ENCODE data around the gene AP2A2. TPM values are rescaled to one million over a fixed set of nuclear protein-coding genes. Genes with fewer than 3 reads are reported as not detected.

The AP2A2 gene
- total RNA-seq, 1 donor from 2014 or later: 9.5 TPM

DNA sequence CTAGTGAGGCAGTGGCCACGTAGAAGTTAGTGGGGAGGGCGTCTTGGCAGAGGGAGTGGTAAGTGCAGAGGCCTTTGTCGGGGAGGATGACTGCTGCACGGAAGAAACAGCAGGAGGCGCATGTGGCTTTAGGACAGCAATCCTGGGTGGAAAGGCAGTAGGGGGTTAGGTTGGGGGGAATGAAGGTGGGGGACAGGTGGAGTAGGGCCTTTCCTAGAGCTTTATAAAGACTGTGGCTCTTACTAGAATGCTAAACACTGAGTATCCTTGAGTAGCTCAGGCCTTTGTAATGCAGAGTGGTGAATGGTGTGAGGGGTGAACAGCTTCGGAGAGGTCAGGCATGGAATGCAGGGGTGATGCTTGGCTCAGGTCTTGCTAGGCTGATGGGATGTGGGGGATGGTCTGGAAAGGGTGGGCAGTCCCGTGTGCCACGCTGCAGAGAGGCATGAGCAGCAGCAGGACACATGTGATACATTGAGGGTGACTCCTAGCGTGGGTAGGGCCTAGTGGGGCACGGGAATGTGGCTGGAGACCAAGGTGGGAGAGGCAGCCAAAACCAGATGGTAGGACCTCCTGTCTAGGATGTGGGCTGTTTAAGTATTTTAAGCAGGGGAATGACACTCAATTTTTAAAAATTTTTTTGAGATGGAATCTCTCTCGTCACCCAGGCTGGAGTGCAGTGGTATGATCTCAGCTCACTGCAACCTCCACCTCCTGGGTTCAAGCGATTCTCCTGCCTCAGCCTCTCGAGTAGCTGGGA is 19.2 kb downstream of the AP2A2 start:
- FAIRE-seq (no peak), DNase-seq (ENCODE audit: low read depth) (no peak)
- Histone ChIP-seq H3K36me3 (ENCODE audit: control insufficient read depth, insufficient read depth, low read length) (peaks cover 6% of the 10 kb centered on the region), H3K4me3 (ENCODE audit: low read depth, low read length) (no peak overlapping the region), H3K27me3 (ENCODE audit: control insufficient read depth, insufficient read depth, low read length) (no peaks in the 10 kb centered on the region)
- TF ChIP-seq, protein P1, sequence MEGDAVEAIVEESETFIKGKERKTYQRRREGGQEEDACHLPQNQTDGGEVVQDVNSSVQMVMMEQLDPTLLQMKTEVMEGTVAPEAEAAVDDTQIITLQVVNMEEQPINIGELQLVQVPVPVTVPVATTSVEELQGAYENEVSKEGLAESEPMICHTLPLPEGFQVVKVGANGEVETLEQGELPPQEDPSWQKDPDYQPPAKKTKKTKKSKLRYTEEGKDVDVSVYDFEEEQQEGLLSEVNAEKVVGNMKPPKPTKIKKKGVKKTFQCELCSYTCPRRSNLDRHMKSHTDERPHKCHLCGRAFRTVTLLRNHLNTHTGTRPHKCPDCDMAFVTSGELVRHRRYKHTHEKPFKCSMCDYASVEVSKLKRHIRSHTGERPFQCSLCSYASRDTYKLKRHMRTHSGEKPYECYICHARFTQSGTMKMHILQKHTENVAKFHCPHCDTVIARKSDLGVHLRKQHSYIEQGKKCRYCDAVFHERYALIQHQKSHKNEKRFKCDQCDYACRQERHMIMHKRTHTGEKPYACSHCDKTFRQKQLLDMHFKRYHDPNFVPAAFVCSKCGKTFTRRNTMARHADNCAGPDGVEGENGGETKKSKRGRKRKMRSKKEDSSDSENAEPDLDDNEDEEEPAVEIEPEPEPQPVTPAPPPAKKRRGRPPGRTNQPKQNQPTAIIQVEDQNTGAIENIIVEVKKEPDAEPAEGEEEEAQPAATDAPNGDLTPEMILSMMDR (IDR thresholded peaks at IDR 0.05; ENCODE audit: insufficient read depth, low read length, severe bottlenecking): no peak

- TF ChIP-seq, protein P1 (IDR thresholded peaks at IDR 0.05; ENCODE audit: insufficient read depth, low read length, severe bottlenecking): no peak
- no peak for FAIRE-seq
Measured at GRCh38 chr11:945986-946385, 20.3 kb downstream of the AP2A2 start.

GRCh38 chr11:947744-948143 is 22.1 kb downstream of the AP2A2 start:
- TF ChIP-seq, protein P1 (IDR thresholded peaks at IDR 0.05; ENCODE audit: insufficient read depth, low read length, severe bottlenecking): no peak
- Histone ChIP-seq H3K4me3 (ENCODE audit: low read depth, low read length) (no peak overlapping the region), H3K27me3 (ENCODE audit: control insufficient read depth, insufficient read depth, low read length) (no peaks in the 10 kb centered on the region), H3K36me3 (ENCODE audit: control insufficient read depth, insufficient read depth, low read length) (peaks cover 6% of the 10 kb centered on the region)
- no peak for DNase-seq (ENCODE audit: low read depth)
- no peak for FAIRE-seq

More at GRCh38 chr11:945986-946385, 20.3 kb downstream of the AP2A2 start:
- no peak for DNase-seq (ENCODE audit: low read depth)
- H3K36me3 ChIP-seq (ENCODE audit: control insufficient read depth, insufficient read depth, low read length): peaks cover 6% of the 10 kb centered on the region
- H3K4me3 ChIP-seq (ENCODE audit: low read depth, low read length): no peak overlapping the region
- no peaks in the 10 kb centered on the region for H3K27me3 ChIP-seq (ENCODE audit: control insufficient read depth, insufficient read depth, low read length)

GRCh38 chr11:951507-951906 is 25.8 kb downstream of the AP2A2 start:
- FAIRE-seq: no peak
- TF ChIP-seq, protein P1 (IDR thresholded peaks at IDR 0.05; ENCODE audit: insufficient read depth, low read length, severe bottlenecking): no peak

DNA sequence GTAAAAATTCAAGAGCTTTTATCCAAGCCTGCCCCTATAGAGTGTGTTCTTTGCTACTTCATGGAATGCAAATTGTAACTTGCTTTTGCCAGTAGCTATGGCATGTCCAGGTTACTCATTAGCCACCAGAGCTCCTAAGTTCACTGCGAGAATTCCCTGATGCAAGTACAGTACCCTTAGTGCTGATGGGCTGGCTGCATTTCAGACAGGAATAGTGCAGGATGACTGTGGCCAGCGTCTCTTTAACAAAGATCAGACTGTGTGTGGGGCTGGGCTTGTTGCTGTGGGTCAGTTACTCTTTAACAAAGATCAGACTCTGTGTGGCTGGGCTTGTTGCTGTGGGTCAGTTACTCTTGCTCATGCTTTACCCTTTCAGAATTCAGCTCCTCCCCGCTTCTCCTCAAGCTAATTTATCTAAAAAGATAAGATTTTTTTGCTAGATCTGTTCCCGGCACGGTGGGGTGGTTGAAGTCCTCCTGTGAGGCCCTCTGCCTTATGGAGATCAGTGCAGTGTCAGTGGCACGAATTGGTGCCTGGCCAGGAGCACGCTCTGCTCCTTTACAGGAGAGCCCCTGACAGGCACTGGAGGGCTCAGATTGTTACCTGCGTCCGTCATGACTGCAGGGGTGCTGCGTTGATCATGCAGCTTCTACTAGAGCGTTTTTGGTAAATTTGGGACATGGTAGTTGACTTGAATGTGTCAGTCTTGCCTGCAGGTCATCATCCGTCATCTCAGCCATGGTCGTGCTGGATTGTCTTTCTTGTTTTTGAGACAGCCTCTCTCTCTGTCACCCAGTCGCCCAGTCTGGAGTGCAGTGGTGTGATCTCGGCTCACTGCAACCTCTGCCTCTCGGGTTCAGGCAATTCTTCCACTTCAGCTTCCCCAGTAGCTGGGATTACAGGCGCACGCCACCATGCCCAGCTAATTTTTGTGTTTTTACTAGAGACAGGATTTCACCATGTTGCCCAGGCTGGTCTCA is 27.0 kb downstream of the AP2A2 start:
- TF ChIP-seq, protein P1 (IDR thresholded peaks at IDR 0.05; ENCODE audit: insufficient read depth, low read length, severe bottlenecking): no peak
- no peaks in the 10 kb centered on the region for H3K27me3 ChIP-seq (ENCODE audit: control insufficient read depth, insufficient read depth, low read length)
- H3K4me3 ChIP-seq (ENCODE audit: low read depth, low read length): no peak overlapping the region
- peaks cover 4% of the 10 kb centered on the region for H3K36me3 ChIP-seq (ENCODE audit: control insufficient read depth, insufficient read depth, low read length)
- FAIRE-seq (no peak), DNase-seq (ENCODE audit: low read depth) (no peak)

More at GRCh38 chr11:951507-951906, 25.8 kb downstream of the AP2A2 start:
- Histone ChIP-seq H3K36me3 (ENCODE audit: control insufficient read depth, insufficient read depth, low read length) (peaks cover 3% of the 10 kb centered on the region), H3K4me3 (ENCODE audit: low read depth, low read length) (no peak overlapping the region), H3K27me3 (ENCODE audit: control insufficient read depth, insufficient read depth, low read length) (no peaks in the 10 kb centered on the region)
- no peak for DNase-seq (ENCODE audit: low read depth)

Data from bronchial epithelial cell (primary cell).